Measurements from ENCODE around the gene NDUFAF2.

DNA sequence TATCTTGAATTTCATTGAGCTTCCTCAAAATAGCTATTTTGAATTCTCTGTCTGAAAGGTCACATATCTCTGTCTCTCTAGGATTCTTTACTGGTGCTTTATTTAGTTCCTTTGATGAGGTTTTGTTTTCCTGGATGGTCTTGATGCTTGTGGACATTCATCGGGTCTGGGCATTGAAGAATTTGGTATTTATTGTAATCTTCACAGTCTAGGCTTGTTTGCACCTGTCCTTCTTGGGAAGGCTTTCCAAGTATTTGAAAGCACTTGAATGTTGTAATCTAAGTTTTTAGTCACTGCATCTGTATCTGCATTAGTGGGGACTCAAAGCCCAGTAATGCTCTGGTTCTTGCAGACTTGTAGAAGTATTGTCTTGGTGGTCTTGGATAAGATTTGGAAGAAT lies 169.4 kb downstream of the NDUFAF2 start:
- TF ChIP-seq TAF1 (IDR thresholded peaks at IDR 0.05; ENCODE audit: low read depth, low read length), result no peak
- TF ChIP-seq POLR2A (IDR thresholded peaks at IDR 0.05; ENCODE audit: low read depth, low read length), result no peak
- TF ChIP-seq POLR2AphosphoS5 (IDR thresholded peaks at IDR 0.05; ENCODE audit: low read depth, low read length), result no peak
- TF ChIP-seq POU2F2 (IDR thresholded peaks at IDR 0.05; ENCODE audit: low read depth, low read length), result no peak
